ENCODE results near the gene USP17L17.
"Not testable (repeated sequence)": the region's sequence is repeated elsewhere in the genome, so short reads cannot be mapped to it uniquely, and the experiment has no call there.

Gene USP17L17, protein sequence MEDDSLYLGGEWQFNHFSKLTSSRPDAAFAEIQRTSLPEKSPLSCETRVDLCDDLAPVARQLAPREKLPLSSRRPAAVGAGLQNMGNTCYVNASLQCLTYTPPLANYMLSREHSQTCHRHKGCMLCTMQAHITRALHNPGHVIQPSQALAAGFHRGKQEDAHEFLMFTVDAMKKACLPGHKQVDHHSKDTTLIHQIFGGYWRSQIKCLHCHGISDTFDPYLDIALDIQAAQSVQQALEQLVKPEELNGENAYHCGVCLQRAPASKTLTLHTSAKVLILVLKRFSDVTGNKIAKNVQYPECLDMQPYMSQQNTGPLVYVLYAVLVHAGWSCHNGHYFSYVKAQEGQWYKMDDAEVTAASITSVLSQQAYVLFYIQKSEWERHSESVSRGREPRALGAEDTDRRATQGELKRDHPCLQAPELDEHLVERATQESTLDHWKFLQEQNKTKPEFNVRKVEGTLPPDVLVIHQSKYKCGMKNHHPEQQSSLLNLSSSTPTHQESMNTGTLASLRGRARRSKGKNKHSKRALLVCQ

DNA sequence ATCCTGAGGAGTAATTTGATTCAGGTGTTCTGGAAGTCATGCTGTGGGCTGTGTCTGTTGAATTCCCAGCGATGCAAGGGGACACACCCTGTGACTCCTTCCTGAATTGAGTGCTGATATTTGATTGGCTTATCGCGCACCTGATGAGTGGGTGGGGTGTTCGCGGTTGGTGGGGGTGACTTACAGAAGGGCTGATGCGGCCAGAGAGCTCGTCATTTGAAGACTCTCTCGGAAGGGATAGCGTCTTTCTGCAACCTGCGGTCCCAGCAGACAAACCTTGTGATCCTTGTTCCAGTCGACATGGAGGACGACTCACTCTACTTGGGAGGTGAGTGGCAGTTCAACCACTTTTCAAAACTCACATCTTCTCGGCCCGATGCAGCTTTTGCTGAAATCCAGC lies at the start of gene USP17L17:
Gene USP17L17, plus strand, starts transcription at position 301 of the 400 bp plus-strand sequence. Its CDS starts 0 bp downstream, at position 301.
- not testable (repeated sequence) for DNase-seq (ENCODE audit: low read depth)

DNA sequence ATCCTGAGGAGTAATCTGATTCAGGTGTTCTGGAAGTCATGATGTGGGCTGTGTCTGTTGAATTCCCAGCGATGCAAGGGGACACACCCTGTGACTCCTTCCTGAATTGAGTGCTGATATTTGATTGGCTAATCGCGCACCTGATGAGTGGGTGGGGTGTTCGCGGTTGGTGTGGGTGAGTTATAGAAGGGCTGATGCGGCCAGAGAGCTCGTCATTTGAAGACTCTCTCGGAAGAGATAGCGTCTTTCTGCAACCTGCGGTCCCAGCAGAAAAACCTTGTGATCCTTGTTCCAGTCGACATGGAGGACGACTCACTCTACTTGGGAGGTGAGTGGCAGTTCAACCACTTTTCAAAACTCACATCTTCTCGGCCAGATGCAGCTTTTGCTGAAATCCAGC lies 33.3 kb upstream of the USP17L17 start, which contains the start of gene USP17L10:
Gene USP17L10, plus strand, starts transcription at position 301 of the 400 bp plus-strand sequence. Its CDS starts 0 bp downstream, at position 301.
- not testable (repeated sequence) for DNase-seq (ENCODE audit: low read depth)

DNA sequence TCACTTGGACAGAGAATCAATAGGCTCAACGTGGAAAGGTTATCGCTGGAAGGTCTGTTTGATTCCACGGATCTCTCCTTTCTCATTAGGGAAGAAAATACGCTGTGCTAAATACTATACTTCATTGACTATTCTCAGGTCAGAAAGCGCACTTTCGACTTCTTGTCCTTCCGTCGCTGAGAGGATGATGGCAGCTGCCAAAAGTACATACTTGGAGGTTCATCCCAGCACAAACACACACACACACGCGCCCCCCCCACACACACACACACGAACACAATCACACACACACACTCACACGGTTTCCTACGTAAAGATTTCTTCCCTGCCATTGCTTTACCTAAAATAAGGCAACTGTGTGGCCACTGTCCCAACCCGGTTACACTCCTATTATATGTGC lies 29.0 kb upstream of the USP17L17 start:
- not testable (repeated sequence) for DNase-seq (ENCODE audit: low read depth)

DNA sequence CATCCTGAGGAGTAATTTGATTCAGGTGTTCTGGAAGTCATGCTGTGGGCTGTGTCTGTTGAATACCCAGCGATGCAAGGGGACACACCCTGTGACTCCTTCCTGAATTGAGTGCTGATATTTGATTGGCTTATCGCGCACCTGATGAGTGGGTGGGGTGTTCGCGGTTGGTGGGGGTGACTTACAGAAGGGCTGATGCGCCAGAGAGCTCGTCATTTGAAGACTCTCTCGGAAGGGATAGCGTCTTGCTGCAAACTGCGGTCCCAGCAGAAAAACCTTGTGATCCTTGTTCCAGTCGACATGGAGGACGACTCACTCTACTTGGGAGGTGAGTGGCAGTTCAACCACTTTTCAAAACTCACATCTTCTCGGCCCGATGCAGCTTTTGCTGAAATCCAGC lies 28.6 kb upstream of the USP17L17 start, which contains the start of gene USP17L11:
Gene USP17L11, plus strand, starts transcription at position 301 of the 400 bp plus-strand sequence. Its CDS starts 0 bp downstream, at position 301.
- not testable (repeated sequence) for DNase-seq (ENCODE audit: low read depth)

DNA sequence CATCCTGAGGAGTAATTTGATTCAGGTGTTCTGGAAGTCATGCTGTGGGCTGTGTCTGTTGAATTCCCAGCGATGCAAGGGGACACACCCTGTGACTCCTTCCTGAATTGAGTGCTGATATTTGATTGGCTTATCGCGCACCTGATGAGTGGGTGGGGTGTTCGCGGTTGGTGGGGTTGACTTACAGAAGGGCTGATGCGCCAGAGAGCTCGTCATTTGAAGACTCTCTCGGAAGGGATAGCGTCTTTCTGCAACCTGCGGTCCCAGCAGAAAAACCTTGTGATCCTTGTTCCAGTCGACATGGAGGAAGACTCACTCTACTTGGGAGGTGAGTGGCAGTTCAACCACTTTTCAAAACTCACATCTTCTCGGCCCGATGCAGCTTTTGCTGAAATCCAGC lies 23.8 kb upstream of the USP17L17 start, which contains the start of gene USP17L12:
Gene USP17L12, plus strand, starts transcription at position 301 of the 400 bp plus-strand sequence. Its CDS starts 0 bp downstream, at position 301.
- not testable (repeated sequence) for DNase-seq (ENCODE audit: low read depth)

DNA sequence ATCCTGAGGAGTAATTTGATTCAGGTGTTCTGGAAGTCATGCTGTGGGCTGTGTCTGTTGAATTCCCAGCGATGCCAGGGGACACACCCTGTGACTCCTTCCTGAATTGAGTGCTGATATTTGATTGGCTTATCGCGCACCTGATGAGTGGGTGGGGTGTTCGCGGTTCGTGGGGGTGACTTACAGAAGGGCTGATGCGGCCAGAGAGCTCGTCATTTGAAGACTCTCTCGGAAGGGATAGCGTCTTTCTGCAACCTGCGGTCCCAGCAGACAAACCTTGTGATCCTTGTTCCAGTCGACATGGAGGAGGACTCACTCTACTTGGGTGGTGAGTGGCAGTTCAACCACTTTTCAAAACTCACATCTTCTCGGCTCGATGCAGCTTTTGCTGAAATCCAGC lies 19.1 kb upstream of the USP17L17 start, which contains the start of gene USP17L13:
Gene USP17L13, plus strand, starts transcription at position 301 of the 400 bp plus-strand sequence. Its CDS starts 0 bp downstream, at position 301.
- not testable (repeated sequence) for DNase-seq (ENCODE audit: low read depth)

DNA sequence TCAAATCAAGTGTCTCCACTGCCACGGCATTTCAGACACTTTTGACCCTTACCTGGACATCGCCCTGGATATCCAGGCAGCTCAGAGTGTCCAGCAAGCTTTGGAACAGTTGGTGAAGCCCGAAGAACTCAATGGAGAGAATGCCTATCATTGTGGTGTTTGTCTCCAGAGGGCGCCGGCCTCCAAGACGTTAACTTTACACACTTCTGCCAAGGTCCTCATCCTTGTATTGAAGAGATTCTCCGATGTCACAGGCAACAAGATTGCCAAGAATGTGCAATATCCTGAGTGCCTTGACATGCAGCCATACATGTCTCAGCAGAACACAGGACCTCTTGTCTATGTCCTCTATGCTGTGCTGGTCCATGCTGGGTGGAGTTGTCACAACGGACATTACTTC lies 13.4 kb upstream of the USP17L17 start:
- DNase-seq (ENCODE audit: low read depth): not testable (repeated sequence)

DNA sequence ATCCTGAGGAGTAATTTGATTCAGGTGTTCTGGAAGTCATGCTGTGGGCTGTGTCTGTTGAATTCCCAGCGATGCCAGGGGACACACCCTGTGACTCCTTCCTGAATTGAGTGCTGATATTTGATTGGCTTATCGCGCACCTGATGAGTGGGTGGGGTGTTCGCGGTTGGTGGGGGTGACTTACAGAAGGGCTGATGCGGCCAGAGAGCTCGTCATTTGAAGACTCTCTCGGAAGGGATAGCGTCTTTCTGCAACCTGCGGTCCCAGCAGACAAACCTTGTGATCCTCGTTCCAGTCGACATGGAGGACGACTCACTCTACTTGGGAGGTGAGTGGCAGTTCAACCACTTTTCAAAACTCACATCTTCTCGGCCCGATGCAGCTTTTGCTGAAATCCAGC lies 9.6 kb upstream of the USP17L17 start, which contains the start of gene USP17L15:
Gene USP17L15, plus strand, starts transcription at position 301 of the 400 bp plus-strand sequence. Its CDS starts 0 bp downstream, at position 301.
- DNase-seq (ENCODE audit: low read depth): not testable (repeated sequence)

DNA sequence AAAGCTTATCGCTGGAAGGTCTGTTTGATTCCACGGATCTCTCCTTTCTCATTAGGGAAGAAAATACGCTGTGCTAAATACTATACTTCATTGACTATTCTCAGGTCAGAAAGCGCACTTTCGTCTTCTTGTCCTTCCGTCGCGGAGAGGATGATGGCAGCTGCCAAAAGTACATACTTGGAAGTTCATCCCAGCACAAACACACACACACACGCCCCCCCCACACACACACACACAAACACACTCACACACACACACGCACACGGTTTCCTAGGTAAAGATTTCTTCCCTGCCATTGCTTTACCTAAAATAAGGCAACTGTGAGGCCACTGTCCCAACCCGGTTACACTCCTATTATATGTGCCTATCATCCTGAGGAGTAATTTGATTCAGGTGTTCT lies 5.2 kb upstream of the USP17L17 start:
- DNase-seq (ENCODE audit: low read depth): not testable (repeated sequence)

DNA sequence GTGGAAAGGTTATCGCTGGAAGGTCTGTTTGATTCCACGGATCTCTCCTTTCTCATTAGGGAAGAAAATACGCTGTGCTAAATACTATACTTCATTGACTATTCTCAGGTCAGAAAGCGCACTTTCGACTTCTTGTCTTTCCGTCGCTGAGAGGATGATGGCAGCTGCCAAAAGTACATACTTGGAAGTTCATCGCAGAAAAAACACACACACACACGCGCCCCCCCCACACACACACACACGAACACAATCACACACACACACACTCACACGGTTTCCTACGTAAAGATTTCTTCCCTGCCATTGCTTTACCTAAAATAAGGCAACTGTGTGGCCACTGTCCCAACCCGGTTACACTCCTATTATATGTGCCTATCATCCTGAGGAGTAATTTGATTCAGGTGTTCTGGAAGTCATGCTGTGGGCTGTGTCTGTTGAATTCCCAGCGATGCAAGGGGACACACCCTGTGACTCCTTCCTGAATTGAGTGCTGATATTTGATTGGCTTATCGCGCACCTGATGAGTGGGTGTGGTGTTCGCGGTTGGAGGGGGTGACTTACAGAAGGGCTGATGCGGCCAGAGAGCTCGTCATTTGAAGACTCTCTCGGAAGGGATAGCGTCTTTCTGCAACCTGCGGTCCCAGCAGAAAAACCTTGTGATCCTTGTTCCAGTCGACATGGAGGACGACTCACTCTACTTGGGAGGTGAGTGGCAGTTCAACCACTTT lies 4.4 kb downstream of the USP17L17 start, which contains the start of gene USP17L18:
Gene USP17L18, plus strand, starts transcription at position 678 of the 728 bp plus-strand sequence. Its CDS starts 0 bp downstream, at position 678.
- not testable (repeated sequence) for DNase-seq (ENCODE audit: low read depth)

DNA sequence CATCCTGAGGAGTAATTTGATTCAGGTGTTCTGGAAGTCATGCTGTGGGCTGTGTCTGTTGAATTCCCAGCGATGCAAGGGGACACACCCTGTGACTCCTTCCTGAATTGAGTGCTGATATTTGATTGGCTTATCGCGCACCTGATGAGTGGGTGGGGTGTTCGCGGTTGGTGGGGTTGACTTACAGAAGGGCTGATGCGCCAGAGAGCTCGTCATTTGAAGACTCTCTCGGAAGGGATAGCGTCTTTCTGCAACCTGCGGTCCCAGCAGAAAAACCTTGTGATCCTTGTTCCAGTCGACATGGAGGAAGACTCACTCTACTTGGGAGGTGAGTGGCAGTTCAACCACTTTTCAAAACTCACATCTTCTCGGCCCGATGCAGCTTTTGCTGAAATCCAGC lies 9.4 kb downstream of the USP17L17 start, which contains the start of gene USP17L19:
Gene USP17L19, plus strand, starts transcription at position 301 of the 400 bp plus-strand sequence. Its CDS starts 0 bp downstream, at position 301.
- not testable (repeated sequence) for DNase-seq (ENCODE audit: low read depth)

DNA sequence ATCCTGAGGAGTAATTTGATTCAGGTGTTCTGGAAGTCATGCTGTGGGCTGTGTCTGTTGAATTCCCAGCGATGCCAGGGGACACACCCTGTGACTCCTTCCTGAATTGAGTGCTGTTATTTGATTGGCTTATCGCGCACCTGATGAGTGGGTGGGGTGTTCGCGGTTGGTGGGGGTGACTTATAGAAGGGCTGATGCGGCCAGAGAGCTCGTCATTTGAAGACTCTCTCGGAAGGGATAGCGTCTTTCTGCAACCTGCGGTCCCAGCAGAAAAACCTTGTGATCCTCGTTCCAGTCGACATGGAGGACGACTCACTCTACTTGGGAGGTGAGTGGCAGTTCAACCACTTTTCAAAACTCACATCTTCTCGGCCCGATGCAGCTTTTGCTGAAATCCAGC lies 14.1 kb downstream of the USP17L17 start, which contains the start of gene USP17L20:
Gene USP17L20, plus strand, starts transcription at position 301 of the 400 bp plus-strand sequence. Its CDS starts 0 bp downstream, at position 301.
- not testable (repeated sequence) for DNase-seq (ENCODE audit: low read depth)

DNA sequence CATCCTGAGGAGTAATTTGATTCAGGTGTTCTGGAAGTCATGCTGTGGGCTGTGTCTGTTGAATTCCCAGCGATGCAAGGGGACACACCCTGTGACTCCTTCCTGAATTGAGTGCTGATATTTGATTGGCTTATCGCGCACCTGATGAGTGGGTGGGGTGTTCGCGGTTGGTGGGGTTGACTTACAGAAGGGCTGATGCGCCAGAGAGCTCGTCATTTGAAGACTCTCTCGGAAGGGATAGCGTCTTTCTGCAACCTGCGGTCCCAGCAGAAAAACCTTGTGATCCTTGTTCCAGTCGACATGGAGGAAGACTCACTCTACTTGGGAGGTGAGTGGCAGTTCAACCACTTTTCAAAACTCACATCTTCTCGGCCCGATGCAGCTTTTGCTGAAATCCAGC lies 18.9 kb downstream of the USP17L17 start, which contains the start of gene USP17L21:
Gene USP17L21, plus strand, starts transcription at position 301 of the 400 bp plus-strand sequence. Its CDS starts 0 bp downstream, at position 301.
- not testable (repeated sequence) for DNase-seq (ENCODE audit: low read depth)

DNA sequence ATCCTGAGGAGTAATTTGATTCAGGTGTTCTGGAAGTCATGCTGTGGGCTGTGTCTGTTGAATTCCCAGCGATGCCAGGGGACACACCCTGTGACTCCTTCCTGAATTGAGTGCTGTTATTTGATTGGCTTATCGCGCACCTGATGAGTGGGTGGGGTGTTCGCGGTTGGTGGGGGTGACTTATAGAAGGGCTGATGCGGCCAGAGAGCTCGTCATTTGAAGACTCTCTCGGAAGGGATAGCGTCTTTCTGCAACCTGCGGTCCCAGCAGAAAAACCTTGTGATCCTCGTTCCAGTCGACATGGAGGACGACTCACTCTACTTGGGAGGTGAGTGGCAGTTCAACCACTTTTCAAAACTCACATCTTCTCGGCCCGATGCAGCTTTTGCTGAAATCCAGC lies 23.6 kb downstream of the USP17L17 start, which contains the start of gene USP17L22:
Gene USP17L22, plus strand, starts transcription at position 301 of the 400 bp plus-strand sequence. Its CDS starts 0 bp downstream, at position 301.
- DNase-seq (ENCODE audit: low read depth): not testable (repeated sequence)

DNA sequence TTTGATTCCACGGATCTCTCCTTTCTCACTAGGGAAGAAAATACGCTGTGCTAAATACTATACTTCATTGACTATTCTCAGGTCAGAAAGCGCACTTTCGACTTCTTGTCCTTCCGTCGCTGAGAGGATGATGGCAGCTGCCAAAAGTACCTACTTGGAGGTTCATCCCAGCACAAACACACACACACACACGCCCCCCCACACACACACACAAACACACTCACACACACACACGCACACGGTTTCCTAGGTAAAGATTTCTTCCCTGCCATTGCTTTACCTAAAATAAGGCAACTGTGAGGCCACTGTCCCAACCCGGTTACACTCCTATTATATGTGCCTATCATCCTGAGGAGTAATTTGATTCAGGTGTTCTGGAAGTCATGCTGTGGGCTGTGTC lies 28.0 kb downstream of the USP17L17 start:
- not testable (repeated sequence) for DNase-seq (ENCODE audit: low read depth)
